T-helper 1 cell treated with Interleukin-12 subunit alpha and Interleukin-12 subunit beta and Interleukin-4 antibody, amounts not matched to agents 30 ng/mL and 1 ng/mL, for 36 hours (primary cell): Measurements from ENCODE around the gene NHS. TPM values are rescaled to one million over a fixed set of nuclear protein-coding genes. Genes with fewer than 3 reads are reported as not detected.

ENCODE experiments used
- intact Hi-C: fragments of 100-400 bp; cut with micrococcal nuclease; formaldehyde crosslinking; loops from one replicate; pipeline ENCODE4 v1.15.1; 2024
- total RNA-seq: library from RNA; stranded (reverse); gene quantifications from 2 replicates; pipeline ENCODE4 v1.2.3, GENCODE V29; 2022

NHS gene
- total RNA-seq, 1 donor from 2014 or later: 5.4 TPM

DNA sequence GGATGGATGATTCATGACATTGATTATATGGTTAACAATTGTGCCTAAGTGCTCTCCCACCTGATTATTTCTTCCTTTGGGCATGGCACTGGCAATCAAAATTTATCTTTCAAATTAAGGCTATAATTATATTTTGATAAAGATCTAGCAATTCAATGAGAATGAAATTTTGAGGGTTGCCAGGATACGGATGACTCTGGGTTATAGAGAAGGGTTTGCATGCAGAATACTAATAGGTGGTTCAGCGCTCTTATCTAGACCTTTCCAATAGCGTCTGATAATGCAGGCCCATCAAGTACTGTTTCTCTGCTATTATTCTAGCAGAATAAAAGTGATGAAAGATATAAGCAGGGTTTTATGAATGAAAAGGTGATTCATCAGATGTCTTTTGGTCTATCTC lies 287.4 kb downstream of the NHS start:
- intact Hi-C loops: no loop called here

DNA sequence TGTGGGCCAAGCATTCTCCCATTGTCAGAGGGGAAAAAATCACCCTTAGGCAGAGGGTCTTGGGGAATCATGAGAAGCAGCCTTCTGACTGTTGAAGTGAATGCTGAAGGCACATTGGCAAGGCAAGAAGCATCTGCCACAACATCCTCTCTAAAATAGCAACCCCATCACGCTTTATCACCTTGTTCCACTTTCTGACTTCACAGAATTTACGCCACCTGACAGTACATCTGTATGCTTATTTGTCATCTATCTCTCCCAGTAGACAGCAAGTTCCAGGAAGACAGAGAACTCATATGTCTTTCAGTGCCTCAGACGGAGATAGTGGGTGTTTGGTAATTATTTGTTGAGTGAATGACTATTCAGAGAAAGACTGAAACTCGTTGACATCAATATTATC lies 293.9 kb downstream of the NHS start:
- intact Hi-C loops: loop anchor here (1.0 to 2.0 kb wide), 2 partner anchors 14 to 36 kb away; no protein-coding TSS in a partner anchor

DNA sequence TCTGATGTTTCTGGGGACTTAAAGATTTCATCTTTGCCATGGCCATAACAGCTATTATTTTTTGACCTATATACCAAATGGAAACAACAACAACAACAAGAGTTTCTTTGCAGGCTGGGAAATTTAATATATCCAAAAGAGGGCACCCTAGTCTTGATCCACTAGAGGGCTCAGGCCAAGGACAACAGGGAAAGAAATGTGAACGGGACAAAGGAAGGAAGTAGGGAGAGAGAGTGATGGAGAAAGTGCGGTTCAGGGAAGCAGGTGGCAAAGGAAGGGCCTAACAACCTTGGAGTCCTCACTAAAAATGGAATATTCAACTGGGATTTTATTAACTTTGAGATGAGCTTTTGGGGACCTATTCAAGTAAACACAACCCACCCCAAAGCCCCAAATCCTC lies 294.5 kb downstream of the NHS start:
- intact Hi-C loops: loop anchor here (1.0 to 2.0 kb wide), 2 partner anchors 14 to 37 kb away; no protein-coding TSS in a partner anchor

DNA sequence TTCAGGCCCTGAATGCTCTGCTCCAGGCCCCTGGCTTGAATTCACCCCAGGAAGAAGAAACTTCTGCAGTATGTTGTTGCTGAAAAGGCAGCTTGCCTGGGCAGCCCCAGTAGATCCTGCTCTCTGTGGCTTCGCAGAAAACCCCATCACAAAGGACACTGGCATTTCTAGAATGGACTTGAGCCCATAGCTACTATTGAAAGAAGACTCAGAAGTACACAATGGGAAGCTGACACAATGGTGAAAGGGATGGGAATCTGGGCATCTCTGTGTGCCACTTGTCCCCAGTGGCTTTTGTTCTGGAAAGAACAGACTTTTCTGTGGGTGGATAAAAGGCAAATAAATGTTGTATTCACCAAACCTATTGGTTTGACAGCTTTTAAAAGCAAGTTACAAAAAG lies 294.9 kb downstream of the NHS start:
- intact Hi-C loops: loop anchor here (1.0 to 2.0 kb wide), 2 partner anchors 15 to 37 kb away; no protein-coding TSS in a partner anchor

DNA sequence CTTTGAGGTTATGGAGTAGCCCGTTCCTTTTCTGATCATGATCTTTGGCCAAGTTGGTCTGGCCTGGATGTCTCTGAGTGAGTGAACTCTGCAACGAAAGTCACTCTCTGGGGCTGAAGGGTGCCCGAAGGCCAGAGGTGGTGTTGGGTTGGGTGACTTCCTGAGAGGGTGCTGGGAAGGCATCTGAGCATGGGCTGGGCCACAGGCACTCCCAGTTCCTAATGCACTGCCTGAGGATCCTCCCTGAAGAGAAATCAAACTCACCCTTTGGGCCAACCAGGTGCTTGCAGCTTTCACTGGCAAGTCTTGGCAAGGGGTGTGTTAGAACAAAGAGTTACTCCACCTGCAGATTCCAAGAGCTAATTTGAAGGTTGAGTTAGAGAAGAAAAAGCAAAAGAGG lies 295.9 kb downstream of the NHS start:
- intact Hi-C loops: no loop called here

DNA sequence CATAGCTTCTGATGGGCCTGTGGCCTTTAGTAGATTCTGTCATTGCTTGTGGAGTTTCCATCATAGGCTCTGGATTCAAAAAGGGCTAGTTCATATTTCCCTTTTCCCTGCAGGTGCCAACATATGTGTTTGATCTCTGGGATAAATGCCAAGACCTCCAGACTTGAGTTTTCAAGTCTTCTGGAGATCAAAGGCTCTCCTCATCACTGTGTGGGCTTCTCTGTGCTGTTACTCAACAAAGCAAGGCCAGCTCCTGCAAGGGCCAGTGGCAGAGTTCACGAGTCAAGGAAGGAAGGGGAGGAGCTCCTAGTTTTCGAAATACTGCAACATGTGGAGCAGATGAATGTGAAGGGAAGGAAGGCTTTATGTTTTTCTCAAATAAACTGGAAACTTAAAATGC lies 299.6 kb downstream of the NHS start:
- intact Hi-C loops: no loop called here

DNA sequence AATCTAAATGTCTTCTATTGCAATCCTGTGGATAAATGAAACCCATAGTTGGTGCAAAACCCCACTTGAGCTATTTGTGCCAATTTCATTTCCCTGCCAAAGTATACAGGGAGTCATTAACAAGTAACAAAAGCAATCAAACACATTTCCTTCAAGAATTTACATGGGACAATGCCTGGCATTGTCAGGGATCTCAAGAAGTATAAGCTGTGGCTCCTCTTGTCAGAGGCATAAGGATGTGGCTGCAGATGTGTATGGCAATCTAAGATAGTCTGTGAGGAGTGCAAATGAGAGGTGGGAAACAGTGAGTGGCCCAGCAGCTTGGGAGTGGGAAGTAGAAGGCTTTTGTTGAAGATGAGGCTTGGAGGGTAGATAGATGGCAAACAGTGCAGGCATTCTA lies 304.3 kb downstream of the NHS start:
- intact Hi-C loops: no loop called here

DNA sequence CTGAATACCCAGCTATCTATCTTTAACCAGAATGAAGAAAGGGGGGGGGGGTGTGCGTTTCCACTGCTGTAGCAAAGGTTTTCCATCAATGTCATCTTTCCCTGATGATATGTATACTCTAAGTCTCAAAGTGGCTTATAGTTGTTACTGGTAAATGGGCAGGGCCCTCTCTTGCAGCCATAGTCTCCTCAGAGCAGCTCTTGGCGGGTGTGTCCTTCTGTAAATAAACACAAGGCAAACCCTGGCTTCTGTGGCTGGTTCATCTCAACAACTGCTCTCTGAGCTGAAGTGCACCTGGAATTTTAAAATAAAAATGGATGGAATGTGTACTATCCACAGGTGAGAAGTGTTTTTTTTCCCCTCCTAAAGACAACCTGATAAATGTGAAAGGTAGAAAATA lies 304.8 kb downstream of the NHS start:
- intact Hi-C loops: no loop called here

DNA sequence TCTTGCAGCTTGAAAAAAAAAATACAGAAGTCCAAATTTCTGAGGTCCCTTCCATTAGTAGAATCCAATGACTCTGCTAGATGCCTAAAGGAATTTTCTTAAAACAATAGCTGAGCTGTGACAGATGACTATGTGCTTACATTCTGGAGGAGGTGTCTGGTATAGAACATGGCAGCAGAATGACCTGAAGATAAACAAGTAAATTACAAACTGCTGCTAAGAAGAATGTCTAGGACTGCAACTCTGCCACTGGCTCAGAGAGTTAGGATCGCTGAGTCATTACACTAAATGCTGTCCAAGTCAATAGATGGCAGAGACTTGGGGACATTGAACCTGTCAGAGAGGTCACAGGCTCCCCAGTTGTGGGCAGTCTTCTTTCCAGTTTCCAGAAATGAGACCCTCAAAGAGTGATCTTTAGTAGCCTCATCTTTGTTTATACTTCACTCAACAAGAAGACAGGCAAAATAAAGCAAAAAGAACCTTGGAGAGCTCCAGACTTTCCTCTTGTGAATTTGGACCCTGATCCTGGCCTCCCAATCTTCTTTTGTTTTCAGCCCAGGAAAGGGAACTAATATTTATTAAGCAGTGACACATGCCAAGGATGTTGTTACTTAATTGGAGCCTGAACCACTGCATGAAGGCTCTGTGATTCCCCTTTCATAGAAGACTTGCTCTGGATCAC lies 305.9 kb downstream of the NHS start:
- intact Hi-C loops: no loop called here

DNA sequence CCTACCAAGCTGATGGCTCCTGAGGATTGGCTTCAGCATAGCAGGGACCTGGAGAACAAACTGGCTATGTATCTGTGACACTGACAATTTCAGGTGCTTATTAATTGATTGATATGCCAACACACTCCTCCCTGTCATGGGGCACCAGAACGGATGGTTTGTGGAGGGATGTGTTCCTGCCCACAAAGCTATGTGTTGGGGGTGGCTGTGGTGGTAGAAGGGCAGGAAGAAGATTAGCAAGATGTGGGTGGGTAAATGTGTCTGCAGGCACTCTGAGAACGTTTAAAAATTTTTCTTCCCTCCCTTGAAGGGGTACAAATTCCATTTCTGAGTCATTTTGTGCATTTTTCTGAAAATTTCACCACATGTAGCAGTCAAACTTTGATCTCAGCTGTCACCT lies 307.3 kb downstream of the NHS start:
- intact Hi-C loops: no loop called here

DNA sequence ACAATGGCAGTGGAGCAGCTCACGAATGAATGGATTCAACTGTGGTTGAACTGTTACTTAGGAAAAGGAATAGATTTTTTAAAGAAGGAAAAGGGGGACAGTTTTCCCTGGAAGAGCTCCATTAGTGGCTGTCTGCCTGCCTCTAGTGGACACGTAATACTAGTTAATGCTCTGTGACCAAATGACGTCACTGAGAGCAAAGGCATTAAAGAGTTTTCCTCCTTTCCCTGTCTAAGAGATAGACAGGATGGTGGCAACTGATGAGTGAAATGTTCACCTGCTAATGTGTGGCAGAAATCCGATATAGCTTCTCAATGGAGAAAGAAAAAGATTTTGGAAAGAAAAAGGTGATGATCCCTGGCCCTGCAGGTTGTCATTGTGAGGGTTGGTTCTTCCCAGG lies 310.0 kb downstream of the NHS start:
- intact Hi-C loops: no loop called here

DNA sequence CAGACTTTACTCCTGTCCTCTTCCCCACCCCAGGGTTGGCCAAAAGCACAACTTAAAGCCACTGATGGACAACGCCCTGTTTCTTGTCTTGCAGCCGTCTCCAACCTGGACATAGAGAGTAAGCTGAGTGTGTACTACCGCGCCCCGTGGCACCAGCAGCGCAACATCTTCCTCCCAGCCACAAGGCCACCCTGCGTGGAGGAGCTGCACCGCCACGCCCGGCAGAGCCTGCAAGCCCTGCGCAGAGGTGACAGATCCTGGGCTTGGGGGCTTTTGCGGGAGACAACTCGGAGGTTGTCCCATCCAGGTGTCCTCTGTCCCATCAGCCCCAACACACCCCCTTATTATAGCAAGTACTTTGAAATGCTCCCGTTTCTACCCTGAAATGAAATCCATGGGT lies 312.6 kb downstream of the NHS start:
- intact Hi-C loops: no loop called here

DNA sequence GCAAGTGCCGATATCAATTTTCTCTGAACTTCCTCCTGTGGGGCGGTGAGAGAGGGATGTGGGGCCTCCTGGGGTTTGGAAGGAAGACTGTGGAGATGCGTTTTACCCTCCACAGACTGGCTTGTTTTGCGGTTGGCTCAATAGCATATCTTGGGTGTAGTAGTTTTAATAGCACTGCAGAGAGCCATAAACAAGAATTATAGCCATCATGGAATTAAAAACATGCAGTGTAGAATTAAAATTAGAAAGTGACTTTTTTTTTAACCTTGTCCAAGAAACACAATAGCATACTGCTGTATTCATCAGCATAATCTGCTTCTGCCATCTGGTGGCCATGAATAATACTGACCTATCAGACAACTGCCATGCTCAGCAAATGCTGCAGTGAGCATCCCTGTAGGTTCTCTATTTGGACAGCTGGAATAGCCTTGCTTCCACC lies 315.0 kb downstream of the NHS start:
- intact Hi-C loops: loop anchor here (1.0 to 10.0 kb wide), 4 partner anchors 35 to 325 kb away; no protein-coding TSS in a partner anchor

DNA sequence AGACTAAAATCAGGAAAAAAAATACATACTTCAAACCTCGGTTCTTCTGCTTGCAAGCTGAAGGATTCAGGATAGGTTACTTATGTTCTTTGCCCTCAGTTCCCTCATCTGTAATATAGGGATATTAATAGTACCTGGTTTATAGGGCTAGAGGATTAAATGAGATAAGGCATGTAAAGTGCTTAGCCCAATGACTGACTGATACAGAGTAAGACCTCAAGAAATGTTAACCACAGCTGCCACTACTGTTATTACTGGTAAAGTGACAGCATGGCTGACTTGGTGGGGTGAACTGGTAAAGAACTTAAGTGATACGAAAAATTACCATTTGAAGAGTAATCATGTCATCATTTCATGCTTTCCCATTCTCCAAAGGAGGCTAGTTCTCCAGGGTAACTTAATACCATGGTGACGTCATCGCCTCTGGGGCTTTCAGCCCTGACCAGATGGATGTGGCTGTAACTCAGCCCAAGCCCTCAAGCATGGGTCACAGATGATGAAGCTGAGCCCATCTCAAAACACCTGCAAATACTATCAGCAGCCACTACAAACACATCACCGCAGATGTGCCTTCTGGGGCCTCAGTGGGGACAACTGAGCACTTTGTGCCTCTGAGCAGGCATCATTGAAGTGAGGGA lies 317.8 kb downstream of the NHS start:
- intact Hi-C loops: loop anchor here (10.0 kb wide), 1 partner anchor 328 kb away; no protein-coding TSS in a partner anchor

DNA sequence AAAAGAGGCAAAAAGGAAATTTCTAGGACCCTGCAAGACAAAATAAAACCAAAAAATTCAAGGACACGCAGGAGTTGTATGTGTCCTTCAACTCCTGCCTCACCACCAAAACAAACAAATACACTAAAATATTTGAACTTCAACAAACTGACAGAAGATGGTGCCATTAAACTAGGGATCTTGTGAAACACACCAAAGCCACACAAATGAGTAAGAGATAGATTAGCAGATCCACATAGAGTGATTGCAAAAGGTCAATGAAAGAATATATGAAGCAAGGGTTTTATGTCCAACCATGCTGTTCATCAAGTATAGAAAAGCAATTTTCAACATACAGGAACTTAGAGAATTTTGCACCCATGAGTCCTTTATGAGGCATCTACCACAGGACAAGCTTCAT lies 322.2 kb downstream of the NHS start:
- intact Hi-C loops: loop anchor here (10.0 kb wide), 1 partner anchor 332 kb away; no protein-coding TSS in a partner anchor

DNA sequence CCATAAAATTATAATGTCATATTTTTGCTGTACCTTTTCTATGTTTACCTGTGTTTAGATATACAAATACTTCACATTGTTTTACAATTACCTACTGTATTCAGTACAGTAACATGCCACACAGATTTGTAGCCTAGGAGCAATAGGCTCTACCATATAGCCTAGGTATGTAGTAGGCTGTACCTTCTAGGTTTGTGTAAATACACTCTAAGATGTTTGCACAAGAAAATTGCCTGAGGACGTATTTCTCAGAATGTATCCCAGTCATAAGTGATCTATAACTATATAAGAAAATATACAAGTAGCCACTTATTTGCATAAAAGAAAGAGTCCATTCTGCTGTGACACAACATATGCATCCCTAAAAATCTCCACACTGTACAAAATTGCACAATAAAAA lies 326.0 kb downstream of the NHS start:
- intact Hi-C loops: no loop called here

DNA sequence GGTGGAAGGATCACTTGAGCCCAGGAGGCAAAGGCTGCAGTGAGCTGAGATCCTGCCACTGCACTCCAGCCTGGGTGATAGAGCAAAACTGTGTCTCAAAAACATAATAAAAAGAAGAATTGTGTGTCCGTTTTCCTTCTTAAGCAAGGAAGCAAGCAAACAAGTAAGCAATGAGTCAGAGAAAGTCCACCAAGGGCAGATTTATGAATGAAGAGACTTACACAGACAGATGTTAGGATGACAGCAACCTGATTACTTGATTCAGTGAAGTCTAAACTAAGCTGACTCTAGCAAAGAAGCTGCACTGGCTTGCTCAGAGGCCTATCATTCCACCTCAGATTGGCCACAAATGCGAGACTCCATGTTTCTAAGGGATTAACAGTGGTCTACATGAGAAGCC lies 328.2 kb downstream of the NHS start:
- intact Hi-C loops: no loop called here

DNA sequence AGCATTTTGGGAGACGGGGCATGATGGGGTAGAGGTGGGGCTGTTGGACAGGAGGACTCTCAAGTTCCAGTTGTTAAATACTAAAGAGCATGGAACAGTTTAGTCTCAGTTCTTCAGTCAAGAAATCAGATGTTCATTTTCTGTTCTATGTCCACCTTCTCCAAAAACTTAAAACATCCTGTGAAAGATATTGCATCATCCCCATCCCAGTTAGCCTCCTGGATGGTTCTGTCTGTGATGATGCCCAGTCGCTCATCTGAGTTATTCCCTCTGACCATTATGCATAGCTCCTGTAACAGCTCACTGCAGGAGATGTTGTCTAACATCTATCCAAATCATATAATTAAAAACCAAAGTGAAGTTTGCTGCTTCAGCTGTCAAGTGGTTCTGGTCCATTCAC lies 330.2 kb downstream of the NHS start:
- intact Hi-C loops: no loop called here

DNA sequence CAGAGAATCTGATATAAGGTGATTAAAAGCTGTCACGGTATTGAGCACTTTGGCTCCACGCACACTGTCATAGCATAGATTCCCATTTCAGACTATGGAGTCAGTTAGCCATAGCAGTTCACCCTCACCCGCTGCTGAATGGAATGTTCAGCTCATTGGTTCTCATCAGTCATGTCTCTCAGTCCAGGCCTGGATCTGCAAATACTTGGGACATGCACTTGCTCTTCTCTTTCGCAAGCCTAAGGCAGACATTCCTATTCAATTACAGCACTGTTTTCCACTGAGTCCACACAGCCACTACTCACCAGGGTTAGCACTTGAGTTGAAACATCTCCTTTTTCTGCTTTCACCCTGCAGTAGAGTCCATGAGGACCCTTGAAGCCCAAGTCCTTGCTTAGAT lies 331.7 kb downstream of the NHS start:
- intact Hi-C loops: no loop called here

DNA sequence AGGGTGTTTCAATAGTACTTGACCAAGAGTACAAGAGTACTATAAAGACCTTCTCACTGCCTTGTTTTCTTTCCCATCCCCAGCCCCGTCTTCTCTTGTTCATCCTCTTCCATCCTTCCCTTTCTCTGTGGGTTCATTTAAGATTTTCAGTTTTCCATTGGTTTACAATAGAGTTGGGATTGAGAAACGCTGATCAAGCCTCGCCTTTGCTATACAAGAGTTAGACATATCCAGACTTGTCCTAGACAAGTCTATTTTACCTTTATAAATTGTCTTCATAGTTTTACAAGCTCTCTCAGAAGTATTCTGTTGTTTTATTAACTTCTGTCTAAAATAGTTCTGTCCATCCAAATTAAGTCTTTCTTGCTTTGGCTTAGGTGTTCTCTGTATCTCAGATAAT lies 332.7 kb downstream of the NHS start:
- intact Hi-C loops: no loop called here

DNA sequence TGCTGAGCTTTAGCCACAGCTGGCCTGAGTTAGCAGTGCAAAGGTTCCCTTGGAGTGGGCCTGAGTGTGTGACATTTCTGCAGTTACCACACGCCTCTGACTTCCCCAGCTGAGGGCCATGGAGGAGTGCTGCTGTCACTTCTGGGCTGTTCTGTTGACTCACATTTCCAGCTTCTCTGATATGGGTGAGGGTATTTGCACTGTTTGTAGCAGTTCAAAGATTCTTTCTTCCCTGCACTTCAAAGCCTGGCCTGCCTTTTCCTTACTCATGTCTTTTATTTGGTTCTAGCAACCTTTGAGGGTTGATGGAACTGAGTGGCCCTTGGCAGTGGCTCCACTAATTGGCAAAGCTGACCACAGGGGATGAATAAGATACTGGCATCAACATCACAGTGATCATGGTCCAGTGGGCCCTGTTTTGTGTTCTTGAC lies 335.9 kb downstream of the NHS start:
- intact Hi-C loops: no loop called here

DNA sequence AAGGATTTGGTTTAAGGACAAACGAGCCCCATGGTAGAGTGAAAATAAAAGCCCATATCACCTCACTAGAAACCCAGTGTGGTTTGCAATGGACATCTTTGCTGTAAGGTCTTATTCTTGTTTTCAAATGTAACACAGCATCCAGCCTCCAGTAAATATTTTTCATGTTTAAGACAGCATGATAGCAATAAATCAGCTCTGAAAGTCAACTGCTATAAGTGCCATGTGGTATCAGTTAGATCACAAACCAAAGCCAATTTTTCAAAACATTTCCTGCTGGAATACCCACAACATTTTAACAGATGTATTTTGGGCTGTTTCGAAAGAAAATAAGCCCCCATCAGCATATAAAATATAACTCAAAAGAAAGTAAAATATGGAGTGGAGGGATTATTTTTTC lies 338.3 kb downstream of the NHS start:
- intact Hi-C loops: no loop called here

DNA sequence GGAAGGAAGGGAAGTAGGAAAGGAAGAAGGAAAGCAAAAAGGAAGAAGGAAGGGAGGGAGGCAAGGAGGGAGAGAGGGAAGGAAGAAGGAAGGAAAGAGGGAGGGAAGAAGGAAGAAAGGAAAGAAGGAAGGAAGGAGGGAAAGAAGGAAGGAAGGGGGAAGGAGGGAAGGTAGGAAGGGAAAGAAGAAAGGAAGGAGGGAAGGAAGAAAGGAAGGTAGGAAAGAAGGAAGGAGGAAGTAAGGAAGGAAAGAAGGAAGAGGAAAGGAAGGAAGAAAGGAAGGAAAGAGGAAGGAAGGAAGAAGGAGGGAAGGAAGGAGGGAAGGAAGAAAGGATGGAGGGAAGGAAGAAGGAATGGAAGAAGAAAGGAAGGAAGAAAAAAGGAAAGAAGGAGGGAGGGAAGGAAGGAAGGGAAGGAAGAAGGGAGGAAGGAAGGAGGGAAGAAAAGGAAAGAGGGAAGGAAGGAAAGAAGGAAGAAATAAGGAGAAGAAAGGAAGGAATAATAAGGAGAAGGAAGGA lies 343.7 kb downstream of the NHS start:
- intact Hi-C loops: no loop called here
